Adipose tissue (tissue), 3 donors: ENCODE results near the gene TGFB3. TPM values are rescaled to one million over a fixed set of nuclear protein-coding genes. Genes with fewer than 3 reads are reported as not detected.

Experiments
- H3K27ac ChIP-seq: one replicate; pipeline ENCODE4 v1.5.1; 2013; ENCODE audit warnings: low read depth, low read length
- WGBS, 3 donors: extraction: QIAGEN DNeasy Blood & Tissue Kit; methylation state at CpG; one replicate each; pipeline ENCODE4 v1.1.7; 2013; 5-methylcytosine and 5-hydroxymethylcytosine counted together
- polyA plus RNA-seq, 3 donors: library from polyadenylated mRNA; stranded (reverse); fragments of 200-250 nt; gene quantifications; one replicate each; pipeline ENCODE4 v1.2.3, GENCODE V29; 2013
- donor health status: healthy with polysubstance abuse.
- donor health status: Bipolar disorder and iron deficiency.
- donor health status: healthy.

TGFB3 gene
- polyA plus RNA-seq, 3 donors: 30.6 to 63.3 (median 30.8) TPM

- H3K27ac ChIP-seq: no peak overlapping the region
- WGBS, 3 donors: 79 to 87% (median 82%) methylated on average over 4 of the region's 4 CpGs
Measured at GRCh38 chr14:75991753-75992152, 10.0 kb upstream of the TGFB3 start.

- WGBS, 3 donors: 95 to 99% (median 96%) methylated on average over 4 of the region's 4 CpGs
- H3K27ac ChIP-seq: peak overlapping the region; percentile 65
Measured at GRCh38 chr14:75990297-75990696, 8.5 kb upstream of the TGFB3 start.

GRCh38 chr14:75989134-75989533 is 7.3 kb upstream of the TGFB3 start:
- 32 to 68% (median 33%) methylated on average over 6 of the region's 6 CpGs for WGBS, 3 donors
- no peak overlapping the region for H3K27ac ChIP-seq

GRCh38 chr14:75987201-75987970 is 5.6 kb upstream of the TGFB3 start:
- WGBS, 3 donors: 74 to 85% (median 75%) methylated on average over 3 of the region's 3 CpGs

GRCh38 chr14:75986439-75986765 is 4.6 kb upstream of the TGFB3 start:
- 8 to 27% (median 26%) methylated on average over 6 of the region's 6 CpGs for WGBS, 3 donors
- H3K27ac ChIP-seq: no peak overlapping the region

More at GRCh38 chr14:75987201-75987970, 5.6 kb upstream of the TGFB3 start:
- H3K27ac ChIP-seq: no peak overlapping the region

- WGBS, 3 donors: 0% methylated on average over 52 of the region's 52 CpGs
- H3K27ac ChIP-seq: peak within 1 kb of the TSS; percentile 41
Measured at GRCh38 chr14:75985618-75986438, 4.0 kb upstream of the TGFB3 start, which contains the start of gene IFT43. TSS of gene IFT43 (plus strand) at chr14:75985763. CDS start at chr14:75985787, 24 bp downstream.

GRCh38 chr14:75984674-75985073 is 2.9 kb upstream of the TGFB3 start:
- 34 to 79% (median 68%) methylated on average over 2 of the region's 2 CpGs for WGBS, 3 donors

GRCh38 chr14:75983019-75983358 is 1.2 kb upstream of the TGFB3 start:
- H3K27ac ChIP-seq: no peak overlapping the region
- WGBS, 3 donors: 36 to 44% (median 41%) methylated on average over 7 of the region's 7 CpGs

More at GRCh38 chr14:75984674-75985073, 2.9 kb upstream of the TGFB3 start:
- no peak overlapping the region for H3K27ac ChIP-seq

- peak overlapping the region; percentile 71 for H3K27ac ChIP-seq
- WGBS, 3 donors: 0 to 1% (median 0%) methylated on average over 66 to 77 of the region's 77 CpGs
Measured at GRCh38 chr14:75982266-75983018, 647 bp upstream of the TGFB3 start.

GRCh38 chr14:75980856-75981255 is 939 bp downstream of the TGFB3 start:
- H3K27ac ChIP-seq: peak overlapping the region; percentile 80
- 27 to 57% (median 53%) methylated on average over 8 of the region's 8 CpGs for WGBS, 3 donors

- H3K27ac ChIP-seq: no peak overlapping the region
- WGBS, 3 donors: 53 to 64% (median 56%) methylated on average over 27 of the region's 27 CpGs
Measured at GRCh38 chr14:75979648-75980565, 1.9 kb downstream of the TGFB3 start.

GRCh38 chr14:75979071-75979571 is 2.7 kb downstream of the TGFB3 start:
- 25 to 60% (median 29%) methylated on average over 14 of the region's 14 CpGs for WGBS, 3 donors
- H3K27ac ChIP-seq: no peak overlapping the region

GRCh38 chr14:75978249-75978731 is 3.5 kb downstream of the TGFB3 start:
- 59 to 67% (median 65%) methylated on average over 10 of the region's 10 CpGs for WGBS, 3 donors
- no peak overlapping the region for H3K27ac ChIP-seq

- H3K27ac ChIP-seq: no peak overlapping the region
- 45 to 52% (median 47%) methylated on average over 3 of the region's 3 CpGs for WGBS, 3 donors
Measured at GRCh38 chr14:75977582-75977943, 4.2 kb downstream of the TGFB3 start.

GRCh38 chr14:75976826-75977581 is 4.8 kb downstream of the TGFB3 start:
- H3K27ac ChIP-seq: no peak overlapping the region
- whole genome bisulfite sequencing, 3 donors: 65 to 75% (median 70%) methylated on average over 8 of the region's 8 CpGs

GRCh38 chr14:75972801-75973421 is 8.9 kb downstream of the TGFB3 start:
- no peak overlapping the region for H3K27ac ChIP-seq
- WGBS, 3 donors: 50 to 56% (median 54%) methylated on average over 7 of the region's 7 CpGs

GRCh38 chr14:75971509-75971908 is 10.3 kb downstream of the TGFB3 start:
- 90 to 94% (median 93%) methylated on average over 15 of the region's 15 CpGs for WGBS, 3 donors
- H3K27ac ChIP-seq: no peak overlapping the region
